ENCODE data around the gene PGAP3.

The PGAP3 gene

DNA sequence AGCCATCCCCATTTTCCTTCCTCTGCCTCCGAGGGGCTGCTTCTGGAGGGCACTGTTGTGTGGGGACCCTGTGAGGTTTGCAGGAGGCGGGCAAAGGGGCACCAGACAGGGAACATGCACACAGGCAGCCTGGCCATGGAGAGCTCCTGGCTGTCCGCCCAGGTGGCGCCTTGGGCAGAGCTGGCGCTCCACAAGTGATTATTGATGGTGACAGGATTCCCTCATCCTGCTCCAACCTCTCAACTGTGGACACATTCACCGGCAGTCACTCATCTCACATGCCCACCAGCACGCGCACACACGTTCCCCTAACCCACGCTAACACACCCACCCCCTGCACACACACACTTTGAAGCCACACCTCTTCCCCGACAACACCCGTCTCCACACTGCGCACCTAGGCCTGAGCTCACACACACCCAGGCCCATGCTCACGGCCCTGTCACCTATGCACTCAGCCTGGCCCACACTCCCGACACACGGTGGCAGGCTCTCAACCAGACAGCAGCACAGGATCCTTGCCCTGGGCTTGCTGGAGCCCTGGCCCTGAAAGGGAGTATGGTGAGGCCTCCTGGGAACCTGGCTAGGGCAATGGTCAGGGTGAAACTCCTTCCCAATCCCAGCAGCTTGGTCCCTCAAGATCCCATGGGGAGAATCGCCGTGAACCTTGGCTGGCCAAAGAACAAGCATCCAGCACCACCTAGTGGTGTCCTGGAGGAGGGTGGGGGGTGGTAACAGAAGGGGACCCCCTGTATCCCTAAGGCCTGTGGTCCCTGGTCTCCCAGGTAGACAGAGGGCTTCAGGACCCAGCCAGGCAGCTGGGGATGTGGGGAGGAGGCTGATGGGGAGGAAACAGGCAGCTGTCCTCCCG, 16.0 kb downstream of the PGAP3 start:
- POLR2A ChIA-PET: interaction anchor here (1.6 kb wide), 1 partner anchor 58 kb away, joined by 3 read pairs; the partner anchor contains the start of gene MIEN1

DNA sequence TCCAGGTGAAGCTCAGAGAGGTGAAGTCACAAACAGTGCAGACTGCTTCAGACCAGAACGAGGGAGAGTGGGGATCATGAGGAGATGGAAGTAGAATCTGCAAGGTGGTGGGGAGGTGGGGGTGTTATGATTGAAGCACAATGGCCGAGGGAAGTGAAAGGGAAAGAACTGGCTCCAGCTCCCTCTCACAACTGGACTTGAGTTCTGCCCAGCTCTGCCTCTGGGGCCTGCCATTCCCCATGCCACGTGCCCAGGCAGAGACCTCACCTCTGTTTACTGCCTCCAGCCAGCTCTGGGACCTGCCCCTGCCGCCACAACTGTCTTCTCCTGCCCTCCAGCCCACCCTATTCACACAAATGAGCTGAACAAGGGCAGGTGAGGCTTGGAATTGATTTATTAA, 17.1 kb downstream of the PGAP3 start:
- H3K4me3 ChIP-seq (ENCODE audit: low read depth, low read length): no peak overlapping the region
- no peak for DNase-seq (ENCODE audit: low read depth, low spot score)
- ChIA-PET POLR2A (interaction anchor here (1.6 kb wide), 1 partner anchor 60 kb away, joined by 3 read pairs; the partner anchor contains the start of gene MIEN1), CTCF (interaction anchor here (1.0 to 9.2 kb wide), 9 partner anchors 8 to 134 kb away, joined by 3 to 237 read pairs (median 4); partner anchors contain the start of gene PPP1R1B)
- TF ChIP-seq, protein P1, sequence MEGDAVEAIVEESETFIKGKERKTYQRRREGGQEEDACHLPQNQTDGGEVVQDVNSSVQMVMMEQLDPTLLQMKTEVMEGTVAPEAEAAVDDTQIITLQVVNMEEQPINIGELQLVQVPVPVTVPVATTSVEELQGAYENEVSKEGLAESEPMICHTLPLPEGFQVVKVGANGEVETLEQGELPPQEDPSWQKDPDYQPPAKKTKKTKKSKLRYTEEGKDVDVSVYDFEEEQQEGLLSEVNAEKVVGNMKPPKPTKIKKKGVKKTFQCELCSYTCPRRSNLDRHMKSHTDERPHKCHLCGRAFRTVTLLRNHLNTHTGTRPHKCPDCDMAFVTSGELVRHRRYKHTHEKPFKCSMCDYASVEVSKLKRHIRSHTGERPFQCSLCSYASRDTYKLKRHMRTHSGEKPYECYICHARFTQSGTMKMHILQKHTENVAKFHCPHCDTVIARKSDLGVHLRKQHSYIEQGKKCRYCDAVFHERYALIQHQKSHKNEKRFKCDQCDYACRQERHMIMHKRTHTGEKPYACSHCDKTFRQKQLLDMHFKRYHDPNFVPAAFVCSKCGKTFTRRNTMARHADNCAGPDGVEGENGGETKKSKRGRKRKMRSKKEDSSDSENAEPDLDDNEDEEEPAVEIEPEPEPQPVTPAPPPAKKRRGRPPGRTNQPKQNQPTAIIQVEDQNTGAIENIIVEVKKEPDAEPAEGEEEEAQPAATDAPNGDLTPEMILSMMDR (IDR thresholded peaks at IDR 0.05; ENCODE audit: insufficient read depth, low read length, missing control alignments): no peak

More for the DNA sequence above, 16.0 kb downstream of the PGAP3 start:
- DNase-seq (ENCODE audit: low read depth, low spot score): no peak
- H3K4me3 ChIP-seq (ENCODE audit: low read depth, low read length): no peak overlapping the region
- TF ChIP-seq, protein P1 (IDR thresholded peaks at IDR 0.05; ENCODE audit: insufficient read depth, low read length, missing control alignments): peak; percentile 72
- CTCF ChIA-PET: interaction anchor here (0.6 to 9.2 kb wide), 16 partner anchors 9 to 126 kb away, joined by 3 to 237 read pairs (median 4); partner anchors contain the start of gene PPP1R1B

DNA sequence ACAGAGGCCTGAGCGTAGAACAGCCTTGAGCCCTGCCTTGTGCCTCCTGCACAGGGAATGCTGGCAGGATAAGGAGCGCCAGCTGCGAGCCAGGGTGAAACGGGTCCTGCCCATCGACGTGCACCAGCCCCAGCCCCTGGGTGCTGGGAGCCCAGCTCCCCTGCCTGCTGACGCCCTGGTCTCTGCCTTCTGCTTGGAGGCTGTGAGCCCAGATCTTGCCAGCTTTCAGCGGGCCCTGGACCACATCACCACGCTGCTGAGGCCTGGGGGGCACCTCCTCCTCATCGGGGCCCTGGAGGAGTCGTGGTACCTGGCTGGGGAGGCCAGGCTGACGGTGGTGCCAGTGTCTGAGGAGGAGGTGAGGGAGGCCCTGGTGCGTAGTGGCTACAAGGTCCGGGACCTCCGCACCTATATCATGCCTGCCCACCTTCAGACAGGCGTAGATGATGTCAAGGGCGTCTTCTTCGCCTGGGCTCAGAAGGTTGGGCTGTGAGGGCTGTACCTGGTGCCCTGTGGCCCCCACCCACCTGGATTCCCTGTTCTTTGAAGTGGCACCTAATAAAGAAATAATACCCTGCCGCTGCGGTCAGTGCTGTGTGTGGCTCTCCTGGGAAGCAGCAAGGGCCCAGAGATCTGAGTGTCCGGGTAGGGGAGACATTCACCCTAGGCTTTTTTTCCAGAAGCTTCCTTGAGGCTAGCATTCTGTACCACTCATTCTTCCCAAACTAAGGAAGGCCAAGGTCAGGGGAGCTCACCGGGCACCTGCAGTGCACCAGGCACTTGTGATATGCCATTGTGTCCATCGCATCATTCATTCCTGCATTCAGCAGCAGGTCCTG, 17.7 kb downstream of the PGAP3 start:
- no peak for DNase-seq (ENCODE audit: low read depth, low spot score)
- CTCF ChIA-PET: interaction anchor here (0.7 to 9.2 kb wide), 16 partner anchors 8 to 133 kb away, joined by 3 to 237 read pairs (median 4); partner anchors contain the start of genes ERBB2, PGAP3 and PPP1R1B
- no peak overlapping the region for H3K4me3 ChIP-seq (ENCODE audit: low read depth, low read length)
- POLR2A ChIA-PET: no interaction called here
- TF ChIP-seq, protein P1 (IDR thresholded peaks at IDR 0.05; ENCODE audit: insufficient read depth, low read length, missing control alignments): no peak

DNA sequence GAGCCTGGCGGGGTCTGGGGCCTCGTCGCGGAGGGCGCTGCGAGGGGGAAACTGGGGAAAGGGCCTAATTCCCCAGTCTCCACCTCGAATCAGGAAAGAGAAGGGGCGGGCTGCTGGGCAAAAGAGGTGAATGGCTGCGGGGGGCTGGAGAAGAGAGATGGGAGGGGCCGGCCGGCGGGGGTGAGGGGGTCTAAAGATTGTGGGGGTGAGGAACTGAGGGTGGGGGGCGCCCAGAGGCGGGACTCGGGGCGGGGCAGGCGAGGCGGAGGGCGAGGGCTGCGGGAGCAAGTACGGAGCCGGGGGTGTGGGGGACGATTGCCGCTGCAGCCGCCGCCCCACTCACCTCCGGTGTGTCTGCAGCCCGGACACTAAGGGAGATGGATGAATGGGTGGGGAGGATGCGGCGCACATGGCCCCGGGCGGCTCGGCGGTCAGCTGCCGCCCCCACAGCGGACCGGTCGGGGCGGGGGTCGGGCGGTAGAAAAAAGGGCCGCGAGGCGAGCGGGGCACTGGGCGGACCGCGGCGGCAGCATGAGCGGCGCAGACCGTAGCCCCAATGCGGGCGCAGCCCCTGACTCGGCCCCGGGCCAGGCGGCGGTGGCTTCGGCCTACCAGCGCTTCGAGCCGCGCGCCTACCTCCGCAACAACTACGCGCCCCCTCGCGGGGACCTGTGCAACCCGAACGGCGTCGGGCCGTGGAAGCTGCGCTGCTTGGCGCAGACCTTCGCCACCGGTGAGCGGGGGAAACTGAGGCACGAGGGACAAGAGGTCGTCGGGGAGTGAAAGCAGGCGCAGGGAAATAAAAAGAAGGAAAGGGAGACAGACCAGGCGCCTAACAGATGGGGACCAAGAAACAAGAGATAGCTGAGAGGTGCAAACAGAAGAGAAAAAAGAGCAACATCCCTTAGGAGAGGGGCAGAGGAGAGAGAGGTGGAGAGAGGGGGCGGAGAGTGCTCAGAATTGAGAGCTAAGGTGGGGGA, 19.6 kb downstream of the PGAP3 start, which contains the start of gene PNMT:
PNMT (plus strand) TSS at position 509 of the 980 bp plus-strand sequence; CDS start at position 532, 23 bp downstream.
- TF ChIP-seq, protein P1 (IDR thresholded peaks at IDR 0.05; ENCODE audit: insufficient read depth, low read length, missing control alignments): peak; percentile 87
- POLR2A ChIA-PET: interaction anchor here (0.7 kb wide), 1 partner anchor 85 kb away, joined by 3 read pairs; no protein-coding TSS in a partner anchor
- CTCF ChIA-PET: interaction anchor here (0.6 to 9.2 kb wide), 20 partner anchors 8 to 424 kb away, joined by 3 to 237 read pairs (median 4); partner anchors contain the start of genes ERBB2, PGAP3 and PPP1R1B
- DNase-seq (ENCODE audit: low read depth, low spot score): no peak
- H3K4me3 ChIP-seq (ENCODE audit: low read depth, low read length): peak within 1 kb of the TSS; percentile 29

DNA sequence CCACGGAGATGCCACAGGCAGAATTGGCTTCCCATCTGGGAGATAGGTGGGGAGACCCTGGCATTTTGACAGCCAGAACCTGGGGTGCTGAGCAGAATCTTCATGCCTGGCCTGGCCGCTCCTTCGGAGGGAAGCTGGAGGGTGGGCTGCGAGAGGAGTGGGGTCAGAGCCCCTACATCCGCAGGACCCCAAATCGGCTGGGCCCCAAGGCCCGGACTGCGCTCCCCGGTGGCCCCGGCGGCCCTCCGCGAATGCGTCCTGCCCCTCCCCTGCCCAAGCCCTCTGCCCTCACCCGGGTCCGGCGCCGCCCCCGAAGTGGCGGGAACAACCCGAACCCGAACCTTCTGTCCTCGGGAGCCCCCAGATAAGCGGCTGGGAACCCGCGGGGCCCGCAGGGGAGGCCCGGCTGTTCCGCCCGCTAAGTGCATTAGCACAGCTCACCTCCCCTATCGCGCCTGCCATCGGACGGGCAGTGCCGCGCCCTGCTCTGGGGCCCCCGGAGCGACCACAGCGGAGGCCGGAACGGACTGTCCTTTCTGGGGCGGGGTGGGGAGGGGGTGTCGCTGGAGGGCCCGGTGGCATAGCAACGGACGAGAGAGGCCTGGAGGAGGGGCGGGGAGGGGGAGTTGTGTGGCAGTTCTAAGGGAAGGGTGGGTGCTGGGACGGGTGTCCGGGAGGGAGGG, 20.5 kb downstream of the PGAP3 start:
- ChIA-PET POLR2A (no interaction called here), CTCF (interaction anchor here (0.7 to 9.2 kb wide), 10 partner anchors 10 to 119 kb away, joined by 3 to 237 read pairs (median 4); partner anchors contain the start of genes PGAP3 and PPP1R1B)
- no peak overlapping the region for H3K4me3 ChIP-seq (ENCODE audit: low read depth, low read length)
- TF ChIP-seq, protein P1 (IDR thresholded peaks at IDR 0.05; ENCODE audit: insufficient read depth, low read length, missing control alignments): no peak
- no peak for DNase-seq (ENCODE audit: low read depth, low spot score)
